ENCODE measurements around the gene ADGRG3.

GRCh38 chr16:57660715-57661463 is 7.2 kb upstream of the ADGRG3 start:
- TF ChIP-seq POLR2A (IDR thresholded peaks at IDR 0.05; ENCODE audit: low read depth, low read length): no peak
- TF ChIP-seq POLR2AphosphoS5 (IDR thresholded peaks at IDR 0.05; ENCODE audit: low read depth, low read length): no peak
- TF ChIP-seq TAF1 (IDR thresholded peaks at IDR 0.05; ENCODE audit: borderline replicate concordance, low read depth, low read length): no peak

Measured in GM12892 (cell line).